Vagina (tissue), 2 donors: Measurements from ENCODE around the gene UBE2O.

Source experiments
- CTCF ChIP-seq, 3 experiments: fragments of 450-650 bp in 2 of 3; fragments of 200-600 bp in 1 of 3; sonication (generic) in 1 of 3; IDR thresholded peaks; one replicate each; pipeline ENCODE4 v1.5.1; 2017 to 2019; ENCODE audit warnings: antibody characterized with exemption in 3 of 3, mild to moderate bottlenecking in 2 of 3, moderate library complexity in 2 of 3
- POLR2A ChIP-seq, 2 donors: fragments of 450-650 bp; IDR thresholded peaks; one replicate each; pipeline ENCODE4 v1.6.1; 2017; ENCODE audit warnings: antibody characterized with exemption in 2 of 2, mild to moderate bottlenecking in 2 of 2, moderate library complexity in 2 of 2
- POLR2AphosphoS5 ChIP-seq, 2 donors: sonication (generic); formaldehyde crosslinking; IDR thresholded peaks; one replicate each; pipeline ENCODE4 v1.9.0; 2017; ENCODE audit warnings: antibody characterized with exemption in 2 of 2, mild to moderate bottlenecking in 2 of 2, low read depth in 1 of 2; ENCODE audit not compliant: insufficient read depth in 1 of 2

- TF ChIP-seq CTCF (IDR thresholded peaks at IDR 0.05) (no peak), POLR2A (IDR thresholded peaks at IDR 0.05) (no peak), POLR2AphosphoS5 (IDR thresholded peaks at IDR 0.05; ENCODE audit: insufficient read depth in 1 of 2, low read depth in 1 of 2) (no peak)
Observed at GRCh38 chr17:76359375-76359774, 93.6 kb downstream of the UBE2O start.
